KOPT-K1 (cell line): ENCODE measurements around the gene MBP.

ENCODE experiments used
- H3K27ac ChIP-seq: fragments of 200-600 bp; sonication (generic); 2 replicates; pipeline ENCODE4 v1.5.1; 2016; ENCODE audit warnings: antibody characterized with exemption, mild to moderate bottlenecking, low read depth, low read length; ENCODE audit not compliant: poor library complexity, severe bottlenecking
- H3K36me3 ChIP-seq: fragments of 200-600 bp; sonication (generic); 2 replicates; pipeline ENCODE4 v1.5.1; 2017; ENCODE audit warnings: antibody characterized with exemption, mild to moderate bottlenecking, low read length, moderate library complexity; ENCODE audit not compliant: insufficient read depth
- H3K9me3 ChIP-seq: fragments of 200-600 bp; sonication (generic); 2 replicates; pipeline ENCODE4 v1.5.1; 2017; ENCODE audit warnings: antibody characterized with exemption, low read length, mild to moderate bottlenecking; ENCODE audit not compliant: insufficient read depth, poor library complexity, severe bottlenecking

MBP gene

DNA sequence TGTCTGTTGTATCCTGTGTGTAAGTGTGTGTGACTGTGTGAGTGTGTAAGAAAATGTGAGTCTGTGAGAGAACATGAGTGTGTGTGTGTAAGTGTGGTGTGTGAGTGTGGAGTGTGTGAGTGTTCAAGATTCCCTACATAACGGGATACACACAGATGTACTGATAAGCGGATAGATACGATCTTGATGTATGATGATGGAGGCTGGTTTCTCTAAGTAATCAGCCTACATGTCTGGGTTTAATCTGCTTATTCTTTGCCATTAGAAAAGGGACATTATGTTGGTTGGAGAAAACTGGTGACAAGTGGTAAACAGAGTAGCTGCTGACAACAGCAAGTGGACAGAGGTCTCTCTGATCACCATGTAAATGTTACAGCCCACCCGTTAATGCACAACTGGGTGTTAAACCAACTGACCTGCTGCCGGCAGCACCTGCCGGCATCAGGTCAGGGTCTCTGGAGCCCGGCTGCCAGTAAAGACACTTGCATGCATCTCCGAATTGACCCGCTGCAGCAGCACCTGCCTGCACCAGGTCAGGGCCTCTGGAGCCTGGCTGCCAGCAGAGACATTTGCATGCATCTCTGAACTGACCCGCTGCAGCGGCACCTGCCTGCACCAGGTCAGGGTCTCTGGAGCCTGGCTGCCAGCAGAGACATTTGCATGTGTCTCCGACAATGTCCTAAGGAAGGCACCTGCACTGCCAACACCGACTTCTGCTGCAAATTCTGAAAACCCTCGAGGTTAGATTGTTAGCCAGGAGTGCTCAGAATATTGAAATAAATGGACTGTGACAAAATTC lies 87.5 kb downstream of the MBP start:
- Histone ChIP-seq H3K27ac (no peak overlapping the region), H3K9me3 (no peaks in the 10 kb centered on the region), H3K36me3 (no peaks in the 10 kb centered on the region)

GRCh38 chr18:77043541-77044280 lies 88.9 kb downstream of the MBP start:
- Histone ChIP-seq H3K36me3 (no peaks in the 10 kb centered on the region), H3K27ac (no peak overlapping the region), H3K9me3 (no peaks in the 10 kb centered on the region)

DNA sequence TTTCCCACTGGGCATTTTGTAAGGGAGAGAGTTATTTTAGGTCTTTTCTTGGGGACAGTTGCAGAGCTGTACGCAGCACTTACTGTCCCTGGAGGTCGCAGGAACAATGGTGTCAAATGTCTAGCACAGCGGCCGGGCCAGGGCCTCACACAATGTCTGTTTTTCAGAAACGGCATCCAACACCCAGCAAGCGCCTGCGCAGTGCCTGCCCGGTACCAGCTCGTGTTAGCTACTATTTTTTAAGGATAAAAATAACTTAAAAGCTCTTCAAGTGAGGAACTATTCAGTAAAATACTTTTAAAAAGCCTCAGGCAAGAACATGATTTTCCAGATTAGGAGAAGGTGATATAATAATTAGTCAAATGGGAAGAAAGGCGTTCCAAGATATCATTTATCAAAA lies 90.0 kb downstream of the MBP start:
- Histone ChIP-seq H3K36me3 (no peaks in the 10 kb centered on the region), H3K27ac (no peak overlapping the region), H3K9me3 (no peaks in the 10 kb centered on the region)

DNA sequence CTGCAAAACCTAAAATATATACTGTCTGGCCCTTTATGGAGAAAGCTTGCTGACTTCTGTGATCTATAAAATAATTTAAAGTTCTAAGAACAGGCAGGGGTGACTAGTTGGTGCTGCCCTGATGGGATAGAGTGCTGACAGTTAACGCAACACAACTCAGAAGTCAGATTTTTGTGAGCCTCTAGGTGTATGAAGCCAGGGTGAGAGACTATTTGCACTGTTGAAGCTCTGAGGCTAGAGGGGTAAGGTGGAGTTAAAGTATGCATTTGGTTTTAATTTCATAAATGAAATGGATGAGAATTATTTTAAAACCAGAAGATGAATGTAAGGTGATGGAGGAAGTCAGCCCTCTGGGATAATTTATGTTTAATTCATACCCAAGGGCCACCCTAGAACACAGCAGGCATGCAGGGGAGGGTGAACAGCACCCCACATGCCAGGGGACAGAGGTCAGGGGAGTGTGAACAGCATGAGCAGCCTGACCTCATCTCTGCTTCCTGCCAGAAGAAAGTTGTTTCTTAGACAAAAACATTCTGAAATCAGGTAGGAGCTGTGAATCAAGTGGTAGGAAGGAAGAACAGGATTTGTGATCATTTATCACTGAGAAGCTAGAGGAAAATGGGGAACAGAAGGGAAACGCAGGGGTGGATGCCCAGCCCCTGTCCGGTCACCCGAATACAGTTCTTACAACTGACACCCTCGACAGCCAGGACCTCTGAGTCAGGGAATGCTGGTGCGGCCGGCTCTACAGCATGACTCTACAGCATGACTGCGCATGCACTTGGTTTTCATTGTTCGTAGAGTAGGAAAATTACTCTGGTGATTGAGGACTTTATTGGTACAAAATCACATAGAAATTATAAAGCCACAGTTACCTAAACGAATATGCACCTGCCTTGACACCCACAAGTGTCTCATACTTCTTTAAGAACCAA lies 93.1 kb downstream of the MBP start:
- H3K9me3 ChIP-seq, result no peaks in the 10 kb centered on the region
- no peaks in the 10 kb centered on the region for H3K36me3 ChIP-seq
- H3K27ac ChIP-seq, result no peak overlapping the region

DNA sequence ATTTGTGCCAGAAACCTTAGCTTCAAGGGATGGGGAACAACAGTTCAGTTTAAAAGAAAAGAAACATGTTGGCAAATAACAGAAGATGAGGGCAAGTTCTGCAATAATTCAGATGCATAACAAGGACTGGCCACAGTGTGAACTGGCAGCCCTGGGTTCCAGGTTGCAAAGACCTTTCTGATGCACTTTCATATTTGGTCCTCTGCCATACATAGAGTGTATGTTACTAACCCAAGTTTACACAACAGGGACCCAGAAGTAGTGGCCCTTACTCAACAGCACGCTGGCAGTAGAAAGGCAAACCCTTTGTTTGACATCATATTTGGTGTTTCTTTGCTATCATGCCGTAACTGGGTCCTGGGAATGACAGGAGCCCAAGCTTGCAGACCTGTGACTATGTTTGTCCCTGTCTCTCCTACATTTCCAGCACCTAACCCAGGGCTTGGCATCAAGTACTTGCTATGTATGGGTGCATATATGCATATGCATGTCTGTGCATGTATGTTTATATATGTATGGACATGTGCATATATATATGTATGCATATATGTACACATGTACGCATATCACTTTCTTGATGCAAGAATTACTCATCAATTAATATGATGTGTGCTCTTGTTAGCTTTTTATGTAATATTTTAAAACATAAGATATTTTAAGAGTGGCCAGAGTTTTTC lies 94.3 kb downstream of the MBP start:
- Histone ChIP-seq H3K36me3 (no peaks in the 10 kb centered on the region), H3K9me3 (no peaks in the 10 kb centered on the region), H3K27ac (no peak overlapping the region)

- Histone ChIP-seq H3K36me3 (no peaks in the 10 kb centered on the region), H3K9me3 (no peaks in the 10 kb centered on the region), H3K27ac (no peak overlapping the region)
Observed at GRCh38 chr18:77037567-77037966, 95.0 kb downstream of the MBP start.

- Histone ChIP-seq H3K9me3 (no peaks in the 10 kb centered on the region), H3K27ac (no peak overlapping the region), H3K36me3 (no peaks in the 10 kb centered on the region)
Observed at GRCh38 chr18:77035380-77036187, 97.0 kb downstream of the MBP start.

DNA sequence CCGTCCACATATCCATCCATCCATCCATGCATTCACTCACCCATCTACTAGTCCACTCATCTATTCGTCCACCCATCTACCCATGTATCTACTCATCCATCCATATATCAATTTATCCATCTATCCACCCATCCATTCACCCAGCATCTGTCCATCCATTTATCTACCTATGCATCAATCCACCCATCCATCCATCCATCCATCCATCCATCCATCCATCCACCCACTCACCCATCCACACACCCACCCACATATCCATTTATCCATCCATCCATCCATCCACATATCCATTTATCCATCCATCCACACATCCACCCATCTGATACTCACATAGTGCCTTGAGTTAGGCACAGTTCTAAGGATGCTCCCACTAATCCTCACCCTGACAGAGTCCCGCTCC lies 99.0 kb downstream of the MBP start:
- no peak overlapping the region for H3K27ac ChIP-seq
- no peaks in the 10 kb centered on the region for H3K36me3 ChIP-seq

GRCh38 chr18:77032181-77032701 lies 100.3 kb downstream of the MBP start:
- Histone ChIP-seq H3K36me3 (no peaks in the 10 kb centered on the region), H3K9me3 (no peaks in the 10 kb centered on the region), H3K27ac (no peak overlapping the region)

More for the DNA sequence above, 99.0 kb downstream of the MBP start:
- no peaks in the 10 kb centered on the region for H3K9me3 ChIP-seq

- Histone ChIP-seq H3K36me3 (no peaks in the 10 kb centered on the region), H3K9me3 (no peaks in the 10 kb centered on the region), H3K27ac (no peak overlapping the region)
Observed at GRCh38 chr18:77031662-77032061, 100.9 kb downstream of the MBP start.

- Histone ChIP-seq H3K27ac (no peak overlapping the region), H3K9me3 (no peaks in the 10 kb centered on the region), H3K36me3 (no peaks in the 10 kb centered on the region)
Observed at GRCh38 chr18:77030201-77030600, 102.4 kb downstream of the MBP start.

DNA sequence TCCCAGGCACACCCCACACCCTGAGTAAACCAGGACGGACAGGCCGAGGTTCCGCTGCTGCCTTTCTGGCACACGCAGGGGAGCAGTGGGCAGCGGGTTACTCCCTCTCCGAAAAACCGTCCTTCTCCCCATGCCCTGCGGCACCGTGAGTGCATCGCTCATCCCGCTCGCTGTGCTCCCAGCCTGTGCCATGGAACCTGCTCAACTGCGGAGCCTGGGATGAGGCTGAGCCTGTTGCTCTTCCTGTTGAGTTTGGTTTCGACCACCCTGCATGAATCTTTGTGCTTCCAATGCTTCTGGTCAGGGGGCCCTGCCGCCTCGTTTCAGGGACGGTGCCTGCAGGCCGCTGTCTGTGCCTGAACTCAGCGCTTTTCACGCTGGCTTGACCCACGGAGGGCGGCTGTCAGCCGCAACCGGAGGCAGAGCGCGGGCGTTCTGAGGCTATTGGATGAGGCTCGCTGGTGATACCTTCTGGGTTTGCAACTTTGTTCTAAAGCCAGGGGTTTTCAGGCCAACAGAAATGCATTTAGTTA lies 106.7 kb downstream of the MBP start:
- H3K27ac ChIP-seq, result no peak overlapping the region
- H3K9me3 ChIP-seq, result no peaks in the 10 kb centered on the region
- H3K36me3 ChIP-seq, result no peaks in the 10 kb centered on the region

DNA sequence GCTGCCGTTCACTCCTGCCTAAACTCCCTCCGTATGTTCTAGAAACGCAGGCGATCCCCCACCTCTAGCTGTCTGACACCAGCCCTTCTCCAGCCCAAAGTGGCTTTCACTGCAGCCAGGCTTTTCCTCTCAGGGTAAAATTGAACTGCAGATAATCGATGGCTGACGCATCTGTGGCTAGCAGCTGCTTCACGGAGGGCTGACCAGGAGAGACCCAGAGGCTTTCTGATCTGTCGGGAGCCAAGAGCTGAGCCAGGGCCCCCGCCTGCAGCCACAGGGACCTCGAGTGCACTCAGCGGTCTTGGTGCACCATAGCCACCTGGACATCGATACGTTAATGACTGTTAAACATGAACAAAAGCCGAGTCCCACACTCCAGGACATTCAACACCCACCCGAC lies 107.5 kb downstream of the MBP start:
- Histone ChIP-seq H3K27ac (no peak overlapping the region), H3K36me3 (no peaks in the 10 kb centered on the region), H3K9me3 (no peaks in the 10 kb centered on the region)
